MM.1S (cell line): ENCODE data around the gene SLC25A24.
"Not testable (repeated sequence)": the region's sequence is repeated elsewhere in the genome, so short reads cannot be mapped to it uniquely, and the experiment has no call there.

Source experiments
- DNase-seq: peaks from one replicate; pipeline ENCODE4 v3.0.0-alpha.2; 2015
- H2AFZ ChIP-seq: fragments of 300-600 bp; sonication (generic); 2 replicates; pipeline ENCODE4 v1.6.0; 2016; ENCODE audit warnings: antibody characterized with exemption, low read length
- H3F3A ChIP-seq: fragments of 300-600 bp; sonication (generic); 2 replicates; pipeline ENCODE4 v1.6.1; 2016; ENCODE audit warnings: mild to moderate bottlenecking, antibody characterized with exemption, low read length, moderate library complexity, mixed read lengths; ENCODE audit not compliant: insufficient read depth
- H3K27ac ChIP-seq: fragments of 300-600 bp; sonication (generic); 2 replicates; pipeline ENCODE4 v1.5.1; 2016; ENCODE audit warnings: mild to moderate bottlenecking, low read length
- H3K27me3 ChIP-seq: fragments of 300-600 bp; sonication (generic); replicated peaks from 2 replicates; pipeline ENCODE4 v1.6.0; 2016; ENCODE audit warnings: low read length; ENCODE audit not compliant: insufficient read depth
- H3K36me3 ChIP-seq: fragments of 300-600 bp; sonication (generic); replicated peaks from 2 replicates; pipeline ENCODE4 v1.6.1; 2016; ENCODE audit warnings: mild to moderate bottlenecking, low read length, mixed read lengths; ENCODE audit not compliant: insufficient read depth
- H3K4me1 ChIP-seq: fragments of 300-600 bp; sonication (generic); 2 replicates; pipeline ENCODE4 v1.6.1; 2016; ENCODE audit warnings: low read length, mixed read lengths
- H3K4me2 ChIP-seq: fragments of 300-600 bp; sonication (generic); 2 replicates; pipeline ENCODE4 v1.6.0; 2016; ENCODE audit warnings: low read depth, low read length
- H3K4me3 ChIP-seq: fragments of 300-600 bp; sonication (generic); 2 replicates; pipeline ENCODE4 v1.5.1; 2016; ENCODE audit warnings: low read length, mixed read lengths
- H3K79me2 ChIP-seq: fragments of 300-600 bp; sonication (generic); 2 replicates; pipeline ENCODE4 v1.6.1; 2016; ENCODE audit warnings: mixed run types, low read length, mixed read lengths
- H3K9ac ChIP-seq: fragments of 300-600 bp; sonication (generic); 2 replicates; pipeline ENCODE4 v1.6.1; 2016; ENCODE audit warnings: low read length, mixed read lengths
- H3K9me2 ChIP-seq: fragments of 300-600 bp; sonication (generic); replicated peaks from 2 replicates; pipeline ENCODE4 v1.6.1; 2016; ENCODE audit warnings: mild to moderate bottlenecking, low read length, mixed read lengths; ENCODE audit not compliant: insufficient read depth
- H3K9me3 ChIP-seq: fragments of 300-600 bp; sonication (generic); replicated peaks from 2 replicates; pipeline ENCODE4 v1.6.1; 2016; ENCODE audit warnings: mild to moderate bottlenecking, low read length, mixed read lengths; ENCODE audit not compliant: insufficient read depth
- H4K20me1 ChIP-seq: fragments of 300-600 bp; sonication (generic); 2 replicates; pipeline ENCODE4 v1.6.1; 2016; ENCODE audit warnings: mild to moderate bottlenecking, low read length, moderate library complexity, mixed read lengths; ENCODE audit not compliant: insufficient read depth
- CTCF ChIP-seq: fragments of 300-600 bp; sonication (generic); IDR thresholded peaks from 2 replicates; pipeline ENCODE4 v1.5.1; 2016; ENCODE audit warnings: antibody characterized with exemption, low read length, mixed read lengths
- EZH2 ChIP-seq: fragments of 300-600 bp; sonication (generic); optimal IDR thresholded peaks from 2 replicates; pipeline ENCODE3; 2017; ENCODE audit warnings: low read depth, mild to moderate bottlenecking, antibody characterized with exemption, low read length, mixed read lengths
- EZH2phosphoT487 ChIP-seq: fragments of 300-600 bp; sonication (generic); IDR thresholded peaks from 2 replicates; pipeline ENCODE4 v1.6.1; 2018; ENCODE audit warnings: antibody characterized with exemption, low read length

SLC25A24 gene

GRCh38 chr1:108199781-108200686 lies at the start of gene SLC25A24:
TSS of gene SLC25A24 (minus strand) at chr1:108200343. CDS start at chr1:108200138, 205 bp downstream.
- H4K20me1 ChIP-seq = no peaks in the 10 kb centered on the region
- H3K9ac ChIP-seq = peak within 1 kb of the TSS; percentile 68
- H3K79me2 ChIP-seq = peaks cover 25% of the 10 kb centered on the region
- H3K9me3 ChIP-seq = no peaks in the 10 kb centered on the region
- H3K4me2 ChIP-seq = peak within 1 kb of the TSS; percentile 77
- H3F3A ChIP-seq = peaks cover 7% of the 10 kb centered on the region
- H3K4me1 ChIP-seq = peaks cover 7% of the 10 kb centered on the region
- H3K27ac ChIP-seq = peak within 1 kb of the TSS; percentile 61; the same call in 1 of the 2 replicates
- H2AFZ ChIP-seq = peak within 1 kb of the TSS; percentile 91
- H3K4me3 ChIP-seq = peak within 1 kb of the TSS; percentile 93
- H3K9me2 ChIP-seq = no peaks in the 10 kb centered on the region
- no peaks in the 10 kb centered on the region for H3K36me3 ChIP-seq
- no peaks in the 10 kb centered on the region for H3K27me3 ChIP-seq
- TF ChIP-seq EZH2 (no peak), CTCF (no peak), EZH2phosphoT487 (no peak)
- DNase-seq = peak; percentile 65

- not testable (repeated sequence) for H3K4me3 ChIP-seq, DNase-seq, H2AFZ ChIP-seq, H3K9ac ChIP-seq, H4K20me1 ChIP-seq, H3F3A ChIP-seq, H3K9me3 ChIP-seq, H3K9me2 ChIP-seq, H3K27ac ChIP-seq, H3K27me3 ChIP-seq, H3K79me2 ChIP-seq, H3K4me1 ChIP-seq, H3K4me2 ChIP-seq, H3K36me3 ChIP-seq
Measured at GRCh38 chr1:108243976-108244375, 43.8 kb upstream of the SLC25A24 start, which contains the start of gene NBPF4. TSS of gene NBPF4 (minus strand) at chr1:108244076. CDS start at chr1:108243761, 315 bp downstream.

- H2AFZ ChIP-seq, H3K9me3 ChIP-seq, H3K4me1 ChIP-seq, H4K20me1 ChIP-seq, H3K27me3 ChIP-seq, H3K36me3 ChIP-seq, H3K9ac ChIP-seq, H3K79me2 ChIP-seq, DNase-seq, H3K4me3 ChIP-seq, H3K4me2 ChIP-seq, H3K27ac ChIP-seq, H3F3A ChIP-seq, H3K9me2 ChIP-seq: not testable (repeated sequence)
Measured at GRCh38 chr1:108239426-108239825, 39.3 kb upstream of the SLC25A24 start.

- H3K79me2 ChIP-seq, H3K4me2 ChIP-seq, H2AFZ ChIP-seq, H3K4me1 ChIP-seq, H3K9ac ChIP-seq, H3K27ac ChIP-seq, H3K9me2 ChIP-seq, H3K27me3 ChIP-seq, DNase-seq, H3F3A ChIP-seq, H4K20me1 ChIP-seq, H3K9me3 ChIP-seq, H3K4me3 ChIP-seq, H3K36me3 ChIP-seq: not testable (repeated sequence)
Measured at GRCh38 chr1:108235308-108235707, 35.2 kb upstream of the SLC25A24 start.

- H3K27ac ChIP-seq, H3K4me2 ChIP-seq, H3K79me2 ChIP-seq, H3K4me3 ChIP-seq, DNase-seq, H3K9me3 ChIP-seq, H3K4me1 ChIP-seq, H3K9me2 ChIP-seq, H3K9ac ChIP-seq, H3K36me3 ChIP-seq, H2AFZ ChIP-seq, H4K20me1 ChIP-seq, H3F3A ChIP-seq, H3K27me3 ChIP-seq: not testable (repeated sequence)
Measured at GRCh38 chr1:108232183-108232582, 32.0 kb upstream of the SLC25A24 start.

GRCh38 chr1:108229976-108230375 lies 29.8 kb upstream of the SLC25A24 start:
- not testable (repeated sequence) for H3K4me2 ChIP-seq, H2AFZ ChIP-seq, H4K20me1 ChIP-seq, H3K27me3 ChIP-seq, H3K79me2 ChIP-seq, H3K9ac ChIP-seq, H3K4me3 ChIP-seq, H3K4me1 ChIP-seq, H3K27ac ChIP-seq, H3K36me3 ChIP-seq, DNase-seq, H3K9me2 ChIP-seq, H3F3A ChIP-seq, H3K9me3 ChIP-seq

GRCh38 chr1:108227772-108228171 lies 27.6 kb upstream of the SLC25A24 start:
- not testable (repeated sequence) for H4K20me1 ChIP-seq, H3K9me3 ChIP-seq, H3K36me3 ChIP-seq, H3K4me1 ChIP-seq, H3K9ac ChIP-seq, H3F3A ChIP-seq, DNase-seq, H3K79me2 ChIP-seq, H3K4me2 ChIP-seq, H3K4me3 ChIP-seq, H3K27ac ChIP-seq, H3K9me2 ChIP-seq, H2AFZ ChIP-seq, H3K27me3 ChIP-seq
